GM12874 (cell line): ENCODE data around the gene RAB25.

Experiments used
- TF ChIP-seq, protein P1 (sequence below): IDR thresholded peaks from 2 replicates; pipeline ENCODE4 v1.5.1; 2011; ENCODE audit warnings: low read depth, mild to moderate bottlenecking, control low read depth, low read length, moderate library complexity; ENCODE audit not compliant: insufficient read depth

Gene RAB25

DNA sequence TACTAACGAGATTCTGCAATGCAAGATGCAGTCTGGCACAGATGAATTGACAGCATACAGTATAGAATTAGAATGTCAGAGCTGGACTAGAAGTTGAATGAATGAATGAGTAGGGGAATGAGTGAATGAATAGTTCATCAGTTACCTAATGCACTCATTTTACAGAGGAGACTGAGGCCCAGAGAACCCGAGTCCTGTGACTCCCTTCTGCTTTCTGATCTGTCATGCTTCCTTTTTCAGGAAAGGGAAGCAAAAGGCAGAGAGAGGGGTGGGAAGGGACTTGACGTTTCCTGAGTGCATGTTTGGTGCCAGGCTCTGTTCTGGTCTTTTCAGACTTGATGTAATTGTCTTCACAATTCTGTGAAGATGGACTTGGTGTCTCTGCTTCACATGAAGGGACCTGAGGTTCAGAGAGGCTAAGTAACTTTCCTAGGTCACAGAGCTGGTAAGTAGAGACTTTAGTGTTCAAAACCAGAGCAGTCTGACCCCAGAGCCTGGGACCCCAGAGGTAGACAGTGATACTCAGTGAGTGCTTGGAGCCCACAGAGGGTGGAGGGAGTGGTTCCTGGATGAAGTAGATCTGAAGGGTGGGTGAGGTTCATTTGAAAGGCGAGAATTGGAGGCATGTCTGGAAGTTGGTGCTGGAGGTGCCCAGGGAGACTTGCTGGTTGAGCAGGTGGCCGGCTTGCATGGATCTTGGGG lies 29.3 kb downstream of the RAB25 start:
- TF ChIP-seq, protein P1, sequence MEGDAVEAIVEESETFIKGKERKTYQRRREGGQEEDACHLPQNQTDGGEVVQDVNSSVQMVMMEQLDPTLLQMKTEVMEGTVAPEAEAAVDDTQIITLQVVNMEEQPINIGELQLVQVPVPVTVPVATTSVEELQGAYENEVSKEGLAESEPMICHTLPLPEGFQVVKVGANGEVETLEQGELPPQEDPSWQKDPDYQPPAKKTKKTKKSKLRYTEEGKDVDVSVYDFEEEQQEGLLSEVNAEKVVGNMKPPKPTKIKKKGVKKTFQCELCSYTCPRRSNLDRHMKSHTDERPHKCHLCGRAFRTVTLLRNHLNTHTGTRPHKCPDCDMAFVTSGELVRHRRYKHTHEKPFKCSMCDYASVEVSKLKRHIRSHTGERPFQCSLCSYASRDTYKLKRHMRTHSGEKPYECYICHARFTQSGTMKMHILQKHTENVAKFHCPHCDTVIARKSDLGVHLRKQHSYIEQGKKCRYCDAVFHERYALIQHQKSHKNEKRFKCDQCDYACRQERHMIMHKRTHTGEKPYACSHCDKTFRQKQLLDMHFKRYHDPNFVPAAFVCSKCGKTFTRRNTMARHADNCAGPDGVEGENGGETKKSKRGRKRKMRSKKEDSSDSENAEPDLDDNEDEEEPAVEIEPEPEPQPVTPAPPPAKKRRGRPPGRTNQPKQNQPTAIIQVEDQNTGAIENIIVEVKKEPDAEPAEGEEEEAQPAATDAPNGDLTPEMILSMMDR: no peak

DNA sequence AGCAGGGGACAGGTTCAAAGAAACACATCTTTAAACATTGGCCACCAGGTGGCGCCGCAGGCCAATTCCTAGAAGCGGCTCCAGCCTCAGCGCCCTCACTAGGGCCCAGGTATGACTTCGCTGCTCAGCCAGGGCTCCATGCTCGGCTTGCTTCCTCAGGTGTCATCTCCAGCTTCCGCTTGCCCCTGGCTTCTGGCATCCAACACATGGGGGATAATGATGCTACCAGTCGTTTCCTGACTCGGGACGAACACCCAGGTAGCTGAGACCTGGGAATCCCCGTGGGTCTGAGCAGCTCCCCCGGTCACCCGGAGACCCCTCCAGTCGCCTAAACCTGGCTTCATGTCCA lies 29.9 kb downstream of the RAB25 start:
- TF ChIP-seq, protein P1: peak; percentile 70

DNA sequence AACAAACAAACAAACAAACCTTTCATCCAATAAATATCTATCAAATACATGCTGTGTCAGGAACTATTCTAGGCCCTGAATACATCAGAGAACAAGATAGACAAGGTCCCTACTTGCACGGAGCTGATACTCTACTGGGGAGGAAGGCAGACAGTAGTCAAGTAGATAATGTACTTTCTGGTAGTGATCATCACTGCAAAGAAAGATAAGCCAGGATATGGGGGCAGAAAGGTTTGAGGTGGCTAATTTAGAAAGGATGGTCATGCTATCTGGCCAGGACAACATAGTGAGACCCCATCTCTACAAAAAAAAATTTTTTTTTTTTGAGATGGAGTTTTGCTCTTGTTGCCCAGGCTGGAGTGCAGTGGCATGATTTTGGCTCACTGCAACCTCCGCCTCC lies 30.6 kb downstream of the RAB25 start:
- TF ChIP-seq, protein P1: no peak

DNA sequence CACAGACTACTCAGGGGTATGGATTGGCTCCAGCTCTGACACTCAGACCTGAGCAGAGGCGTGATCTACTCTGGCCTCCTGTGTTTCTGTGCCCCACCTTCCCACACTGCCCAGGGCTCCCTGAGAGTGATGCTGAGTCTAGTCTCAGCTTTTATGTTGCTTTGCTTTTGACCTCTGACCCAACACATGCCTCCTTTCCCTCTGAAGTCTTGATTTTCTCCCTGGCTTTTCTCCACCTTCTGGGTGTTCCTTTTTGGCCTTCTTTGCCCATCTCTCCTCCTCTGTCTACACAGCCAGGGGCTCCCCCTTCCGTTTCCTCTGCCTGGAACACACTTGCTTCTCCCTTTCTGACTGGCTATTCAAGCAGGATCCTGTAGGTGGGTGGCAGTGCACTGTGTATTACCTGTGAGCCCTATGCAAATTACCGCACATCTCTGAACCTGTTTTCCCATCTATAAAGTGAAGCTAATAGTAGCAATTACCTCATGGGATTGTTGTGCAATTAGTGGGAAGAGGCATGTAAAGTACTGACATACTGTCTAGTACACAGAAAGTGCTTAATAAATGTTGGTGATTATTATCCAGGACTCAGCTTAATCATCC lies 35.0 kb downstream of the RAB25 start:
- TF ChIP-seq, protein P1: no peak

DNA sequence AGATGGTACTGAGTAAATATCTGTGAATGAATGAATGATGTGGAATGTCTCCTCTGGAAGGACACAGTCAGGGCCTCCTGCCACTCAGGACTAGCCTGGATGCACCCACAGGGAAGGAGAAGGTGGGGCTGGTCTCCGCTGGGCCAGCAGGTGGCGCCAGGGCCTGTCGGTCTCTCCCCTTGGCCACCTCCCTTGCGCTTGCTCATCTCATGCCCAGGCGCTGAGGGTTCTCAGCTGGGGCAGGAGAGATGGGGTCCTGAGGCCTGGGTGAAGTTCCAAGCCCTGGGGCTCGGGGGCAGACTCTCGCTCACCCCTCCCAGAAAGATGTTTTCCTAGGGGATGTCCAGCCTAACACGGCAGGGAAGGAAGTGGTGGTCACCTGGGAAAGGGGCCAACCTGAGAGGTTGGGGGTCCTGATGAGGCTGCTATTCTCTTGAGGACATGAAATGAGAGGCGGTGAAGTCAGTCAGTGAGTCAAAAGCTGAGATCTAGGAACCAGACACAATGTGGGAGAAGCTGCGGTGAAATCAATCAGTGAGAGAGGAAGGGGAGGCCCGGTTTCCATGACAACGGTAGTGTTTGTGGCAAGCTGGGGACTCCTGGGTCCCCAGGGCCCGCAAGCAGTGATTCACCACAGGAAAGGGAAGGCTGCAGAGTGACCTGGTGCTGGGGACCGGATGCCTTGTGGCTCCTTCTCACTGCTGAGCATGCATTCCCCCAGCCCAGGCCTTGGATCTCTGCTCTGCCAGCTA lies 35.9 kb downstream of the RAB25 start:
- TF ChIP-seq, protein P1: peak; percentile 97

DNA sequence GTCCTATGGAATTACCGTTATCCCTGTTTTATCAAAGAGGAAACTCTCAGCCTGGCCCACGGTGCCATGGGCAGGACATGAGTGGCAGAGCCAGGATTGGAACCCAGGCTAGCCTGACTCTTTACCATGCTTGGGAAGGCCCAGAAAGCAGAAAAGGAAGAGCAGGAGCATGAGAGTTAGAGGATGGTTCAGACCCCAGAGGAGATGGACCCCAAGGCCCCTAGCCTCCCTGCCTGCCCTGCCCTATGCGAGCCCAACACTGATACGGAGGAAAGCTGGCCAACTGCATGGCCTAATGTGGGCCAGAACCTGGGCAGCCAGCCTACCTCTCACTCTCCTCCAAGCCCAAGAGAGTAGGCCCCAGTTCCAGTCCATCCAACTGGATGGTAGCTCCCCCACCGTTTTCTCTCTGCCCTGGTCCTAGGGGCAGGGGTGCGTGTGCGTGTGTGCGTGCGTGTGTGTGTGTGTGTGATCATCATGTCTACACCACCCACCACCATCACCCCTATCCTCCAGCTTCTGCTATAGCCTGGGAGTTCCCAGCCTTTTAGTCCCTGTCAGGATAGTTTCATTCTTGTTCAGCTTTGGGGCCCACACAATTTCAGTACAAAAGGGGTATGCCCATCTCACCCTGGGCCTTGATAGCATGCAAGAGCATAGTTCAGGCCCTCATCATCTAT lies 36.7 kb downstream of the RAB25 start:
- TF ChIP-seq, protein P1: no peak

DNA sequence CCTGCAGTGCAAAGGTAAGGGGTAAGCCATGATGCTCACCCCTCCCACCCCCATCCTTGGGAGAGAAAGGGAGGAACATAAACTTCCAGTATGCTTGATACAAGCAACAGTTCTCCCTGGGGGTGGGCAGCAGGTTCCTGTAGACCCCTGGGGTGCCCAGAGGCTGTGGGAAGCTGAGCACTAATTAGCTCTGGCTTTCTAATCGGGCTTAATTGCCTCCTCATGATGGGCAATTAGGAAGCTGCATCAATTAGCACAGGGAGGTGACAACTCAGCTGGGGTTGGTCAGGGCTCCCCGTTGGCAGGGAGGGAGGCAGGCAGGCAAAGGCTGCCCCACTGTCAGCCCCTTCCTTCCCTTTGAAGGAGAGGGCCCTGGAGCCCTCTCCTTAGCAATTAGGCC lies 37.8 kb downstream of the RAB25 start:
- TF ChIP-seq, protein P1: no peak
